Measurements from ENCODE around the gene PRLR.

The PRLR gene

DNA sequence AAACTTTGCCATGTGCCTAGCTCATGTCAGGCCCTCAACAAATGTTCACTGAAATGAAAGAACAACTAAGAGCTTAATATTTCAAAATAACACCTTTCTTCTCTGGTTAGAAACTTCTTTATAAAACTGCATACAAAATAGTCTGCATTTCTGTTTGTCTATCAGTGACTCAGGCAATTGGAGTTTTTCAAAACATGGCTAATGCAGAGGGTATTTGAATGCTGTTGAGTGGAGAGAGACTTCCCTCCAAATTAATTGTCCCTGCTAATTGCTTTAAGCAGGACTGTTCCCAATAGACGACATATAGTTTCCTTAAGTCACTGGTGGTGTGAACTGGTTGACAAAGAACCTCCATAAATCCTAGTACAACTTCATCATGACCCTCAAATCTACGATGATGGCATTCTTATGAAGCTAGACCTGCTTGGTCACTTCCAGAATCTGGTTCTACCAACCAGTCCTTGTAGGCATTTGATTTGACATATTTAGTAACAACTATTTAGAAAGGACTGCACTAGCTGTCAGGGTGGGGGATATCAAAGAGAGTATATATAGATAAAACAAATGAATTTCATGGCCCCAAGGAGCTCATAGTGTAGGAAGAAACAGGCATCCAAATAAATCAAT is 84.5 kb downstream of the PRLR start:
- no peak overlapping the region for H3K27ac ChIP-seq (ENCODE audit: low read depth, low read length)
- H3K4me1 ChIP-seq (ENCODE audit: control insufficient read depth, insufficient read depth, low read length), result no peaks in the 10 kb centered on the region
- H3K4me3 ChIP-seq (ENCODE audit: low read length), result no peak overlapping the region
- H3K9ac ChIP-seq (ENCODE audit: low read length), result no peak overlapping the region
- H3K36me3 ChIP-seq (ENCODE audit: control insufficient read depth, insufficient read depth, low read length), result no peaks in the 10 kb centered on the region
- H3K27me3 ChIP-seq (ENCODE audit: control insufficient read depth, insufficient read depth, low read length), result no peaks in the 10 kb centered on the region

DNA sequence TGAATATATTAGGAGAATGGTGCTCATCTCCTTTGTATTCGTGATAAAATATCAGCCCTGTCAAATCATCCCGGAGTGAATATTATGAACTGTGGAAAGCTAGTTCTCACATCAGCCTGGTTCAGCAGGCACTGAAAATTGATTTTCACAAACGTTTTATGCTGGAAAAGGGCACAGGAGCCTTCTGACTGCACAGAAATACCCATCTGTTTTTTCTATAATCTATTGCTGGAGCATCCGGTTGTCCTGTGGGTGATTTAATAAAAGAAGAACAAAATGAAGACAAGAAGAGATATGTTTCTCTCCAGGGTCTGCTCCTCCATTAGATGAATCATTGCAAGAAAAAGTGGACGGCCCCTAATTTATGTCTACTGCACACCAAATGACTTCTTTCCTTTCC is 85.3 kb downstream of the PRLR start:
- Histone ChIP-seq H3K36me3 (ENCODE audit: control insufficient read depth, insufficient read depth, low read length) (no peaks in the 10 kb centered on the region), H3K4me1 (ENCODE audit: control insufficient read depth, insufficient read depth, low read length) (no peaks in the 10 kb centered on the region), H3K27me3 (ENCODE audit: control insufficient read depth, insufficient read depth, low read length) (no peaks in the 10 kb centered on the region), H3K4me3 (ENCODE audit: low read length) (no peak overlapping the region), H3K27ac (ENCODE audit: low read depth, low read length) (no peak overlapping the region), H3K9ac (ENCODE audit: low read length) (no peak overlapping the region)

DNA sequence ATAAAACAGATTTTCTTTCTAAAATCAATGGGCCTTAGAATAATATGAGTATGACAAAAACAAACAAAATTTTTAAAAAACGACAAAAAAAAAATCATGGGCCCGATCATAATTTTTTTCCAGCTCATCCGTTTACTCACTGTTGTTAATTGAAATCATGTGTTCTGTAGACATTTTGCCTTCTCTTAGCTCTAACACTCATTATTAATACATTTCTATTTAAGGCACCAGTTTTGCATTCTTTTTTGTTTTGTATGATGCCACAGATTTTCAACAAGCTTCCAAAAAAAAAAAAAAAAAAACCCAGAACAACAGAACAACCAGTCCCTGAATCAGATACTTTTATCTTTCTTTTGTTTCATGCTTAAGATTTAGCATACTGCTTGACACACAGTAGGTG is 86.4 kb downstream of the PRLR start:
- H3K4me3 ChIP-seq (ENCODE audit: low read length), result no peak overlapping the region
- no peak overlapping the region for H3K9ac ChIP-seq (ENCODE audit: low read length)
- no peak overlapping the region for H3K27ac ChIP-seq (ENCODE audit: low read depth, low read length)
- no peaks in the 10 kb centered on the region for H3K27me3 ChIP-seq (ENCODE audit: control insufficient read depth, insufficient read depth, low read length)
- H3K36me3 ChIP-seq (ENCODE audit: control insufficient read depth, insufficient read depth, low read length), result no peaks in the 10 kb centered on the region
- no peaks in the 10 kb centered on the region for H3K4me1 ChIP-seq (ENCODE audit: control insufficient read depth, insufficient read depth, low read length)

DNA sequence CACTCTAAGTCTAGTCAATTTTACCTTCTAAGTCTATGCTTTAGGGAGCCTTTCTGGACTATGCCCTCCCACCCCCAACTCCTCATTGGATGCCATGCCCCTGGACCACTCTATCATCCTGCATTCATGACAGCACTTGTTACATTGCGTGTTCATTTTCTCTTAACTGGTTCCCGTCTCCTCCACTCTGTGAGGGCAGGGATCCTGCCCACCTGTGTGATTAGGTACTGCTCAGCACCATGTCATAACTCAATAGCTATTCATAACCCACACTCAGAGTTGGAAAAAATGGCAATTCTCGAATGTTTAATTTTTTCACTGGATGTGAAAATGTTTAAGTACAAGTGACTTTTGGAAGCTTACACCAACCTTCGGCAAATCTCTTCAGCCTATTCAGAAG is 88.5 kb downstream of the PRLR start:
- Histone ChIP-seq H3K36me3 (ENCODE audit: control insufficient read depth, insufficient read depth, low read length) (no peaks in the 10 kb centered on the region), H3K4me3 (ENCODE audit: low read length) (no peak overlapping the region), H3K4me1 (ENCODE audit: control insufficient read depth, insufficient read depth, low read length) (no peaks in the 10 kb centered on the region), H3K27ac (ENCODE audit: low read depth, low read length) (no peak overlapping the region), H3K9ac (ENCODE audit: low read length) (no peak overlapping the region), H3K27me3 (ENCODE audit: control insufficient read depth, insufficient read depth, low read length) (no peaks in the 10 kb centered on the region)

DNA sequence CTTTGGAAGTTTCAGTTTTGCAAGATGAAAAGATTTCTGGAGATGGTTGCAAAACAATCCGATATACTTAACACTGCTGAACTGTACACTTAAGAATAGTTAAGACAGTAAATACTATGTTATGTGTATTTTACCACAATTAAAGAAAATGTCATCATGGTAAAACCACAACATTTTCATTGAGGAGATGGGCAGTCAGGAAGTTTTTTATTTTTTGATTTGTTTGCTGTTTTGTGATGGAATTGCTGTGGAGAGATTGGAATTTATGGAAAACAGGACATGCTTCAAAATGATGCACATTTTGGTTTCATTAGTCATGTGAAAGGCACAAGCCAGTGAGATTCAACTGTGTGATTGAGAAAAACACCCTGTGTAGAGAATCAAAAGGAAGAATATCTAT is 92.1 kb downstream of the PRLR start:
- H3K9ac ChIP-seq (ENCODE audit: low read length), result no peak overlapping the region
- no peak overlapping the region for H3K4me3 ChIP-seq (ENCODE audit: low read length)
- no peaks in the 10 kb centered on the region for H3K36me3 ChIP-seq (ENCODE audit: control insufficient read depth, insufficient read depth, low read length)
- no peak overlapping the region for H3K27ac ChIP-seq (ENCODE audit: low read depth, low read length)
- H3K27me3 ChIP-seq (ENCODE audit: control insufficient read depth, insufficient read depth, low read length), result no peaks in the 10 kb centered on the region
- H3K4me1 ChIP-seq (ENCODE audit: control insufficient read depth, insufficient read depth, low read length), result no peaks in the 10 kb centered on the region

DNA sequence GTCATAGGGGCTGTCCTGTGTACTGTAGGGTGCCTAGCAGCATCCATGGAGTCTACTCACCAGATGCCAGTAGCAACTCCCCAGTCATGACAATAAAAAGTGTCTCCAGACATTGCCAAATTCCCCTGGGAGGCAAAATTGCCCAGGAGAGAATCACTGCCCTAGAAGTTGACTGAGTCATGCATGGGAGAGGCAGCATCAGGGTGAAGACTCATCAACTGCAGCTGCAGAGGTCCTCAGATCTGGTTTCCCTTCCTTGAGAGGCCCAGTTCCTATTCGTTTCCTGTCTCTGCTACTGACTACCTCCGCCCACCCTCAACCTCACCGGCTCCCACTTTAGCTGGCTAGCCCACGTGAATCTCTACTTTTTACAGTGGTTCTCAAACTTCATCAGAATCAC is 93.9 kb downstream of the PRLR start:
- Histone ChIP-seq H3K36me3 (ENCODE audit: control insufficient read depth, insufficient read depth, low read length) (no peaks in the 10 kb centered on the region), H3K4me1 (ENCODE audit: control insufficient read depth, insufficient read depth, low read length) (no peaks in the 10 kb centered on the region), H3K27me3 (ENCODE audit: control insufficient read depth, insufficient read depth, low read length) (no peaks in the 10 kb centered on the region), H3K27ac (ENCODE audit: low read depth, low read length) (no peak overlapping the region), H3K9ac (ENCODE audit: low read length) (no peak overlapping the region), H3K4me3 (ENCODE audit: low read length) (no peak overlapping the region)

DNA sequence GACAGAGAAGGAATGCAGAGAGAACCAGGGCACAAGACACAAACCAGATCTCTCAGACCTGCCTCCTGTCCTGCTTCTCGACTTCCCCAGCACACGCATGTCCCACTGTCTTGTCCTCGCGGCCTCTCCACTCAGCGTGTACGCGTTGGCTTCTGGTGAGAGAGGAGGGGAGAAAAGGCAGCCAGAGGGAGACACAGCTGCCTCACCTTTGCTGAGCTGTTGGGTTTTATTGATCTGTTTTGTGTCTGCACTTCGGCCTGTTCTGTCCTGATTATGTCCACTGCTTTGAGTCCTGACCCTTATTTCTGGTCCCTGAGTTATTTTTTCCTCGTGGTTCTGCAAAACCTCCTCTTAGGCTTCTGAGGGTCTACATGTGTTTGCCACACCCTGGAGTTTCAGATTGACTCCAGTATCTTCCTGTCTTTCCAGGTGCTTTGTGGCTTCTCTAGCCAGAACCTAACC is 95.0 kb downstream of the PRLR start:
- H3K9ac ChIP-seq (ENCODE audit: low read length), result no peak overlapping the region
- no peaks in the 10 kb centered on the region for H3K4me1 ChIP-seq (ENCODE audit: control insufficient read depth, insufficient read depth, low read length)
- no peak overlapping the region for H3K27ac ChIP-seq (ENCODE audit: low read depth, low read length)
- H3K36me3 ChIP-seq (ENCODE audit: control insufficient read depth, insufficient read depth, low read length), result no peaks in the 10 kb centered on the region
- H3K4me3 ChIP-seq (ENCODE audit: low read length), result no peak overlapping the region
- H3K27me3 ChIP-seq (ENCODE audit: control insufficient read depth, insufficient read depth, low read length), result no peaks in the 10 kb centered on the region

DNA sequence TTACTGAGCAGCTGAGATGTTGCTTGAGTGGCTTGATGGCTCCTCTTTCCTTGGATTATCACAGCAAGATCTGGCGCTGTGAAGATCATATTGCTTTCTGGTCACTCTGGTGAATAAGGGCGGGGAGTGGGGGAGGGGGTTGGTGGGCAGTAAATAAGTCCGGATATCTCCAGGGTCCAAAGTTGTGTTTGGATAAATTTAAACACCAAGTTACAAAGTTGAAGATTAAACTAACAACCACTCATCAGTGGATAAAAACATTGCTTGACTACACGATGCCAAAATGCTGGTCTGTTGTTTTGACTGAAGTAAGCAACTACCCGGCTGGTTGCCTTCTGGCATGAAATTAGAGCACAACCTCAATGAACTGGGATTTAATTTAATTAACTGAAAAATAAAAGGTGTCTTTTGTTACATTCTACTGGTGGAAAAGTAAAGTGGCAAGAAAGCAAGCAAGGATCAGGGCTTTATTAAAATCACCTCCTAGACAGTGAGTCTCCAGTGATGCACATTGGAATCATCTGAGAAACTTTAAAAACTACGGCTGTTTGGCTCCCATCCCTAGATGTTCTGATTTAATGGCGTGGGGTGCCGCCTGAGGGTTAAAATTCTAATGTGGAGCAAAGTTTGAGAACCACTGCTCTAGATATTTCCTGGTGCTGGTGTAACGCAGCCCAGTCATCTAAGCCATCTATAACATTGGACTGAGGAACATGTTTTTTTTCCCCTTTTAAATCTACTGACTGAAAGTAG is 95.8 kb downstream of the PRLR start:
- Histone ChIP-seq H3K9ac (ENCODE audit: low read length) (no peak overlapping the region), H3K36me3 (ENCODE audit: control insufficient read depth, insufficient read depth, low read length) (no peaks in the 10 kb centered on the region), H3K4me1 (ENCODE audit: control insufficient read depth, insufficient read depth, low read length) (no peaks in the 10 kb centered on the region), H3K4me3 (ENCODE audit: low read length) (no peak overlapping the region), H3K27ac (ENCODE audit: low read depth, low read length) (no peak overlapping the region), H3K27me3 (ENCODE audit: control insufficient read depth, insufficient read depth, low read length) (no peaks in the 10 kb centered on the region)

DNA sequence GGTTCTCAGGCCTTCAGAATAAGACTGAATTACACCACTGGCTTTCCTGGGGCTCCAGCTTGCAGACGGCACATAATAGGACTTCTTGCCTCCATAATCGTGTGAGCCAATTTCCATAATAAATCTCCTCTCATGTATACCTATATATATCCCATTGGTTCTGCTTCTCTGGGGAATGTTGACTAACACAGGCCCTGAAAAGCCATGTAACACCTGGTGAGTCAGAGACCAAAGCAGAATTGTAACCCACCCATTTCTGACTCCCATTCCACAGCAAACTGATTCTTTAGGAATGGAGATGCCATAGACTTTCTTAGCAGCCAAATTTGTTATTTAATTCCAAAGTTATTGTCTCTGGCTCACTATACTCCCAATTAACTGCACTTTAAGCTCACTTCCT is 97.1 kb downstream of the PRLR start:
- Histone ChIP-seq H3K9ac (ENCODE audit: low read length) (no peak overlapping the region), H3K36me3 (ENCODE audit: control insufficient read depth, insufficient read depth, low read length) (no peaks in the 10 kb centered on the region), H3K4me3 (ENCODE audit: low read length) (no peak overlapping the region), H3K4me1 (ENCODE audit: control insufficient read depth, insufficient read depth, low read length) (no peaks in the 10 kb centered on the region), H3K27me3 (ENCODE audit: control insufficient read depth, insufficient read depth, low read length) (no peaks in the 10 kb centered on the region), H3K27ac (ENCODE audit: low read depth, low read length) (no peak overlapping the region)

DNA sequence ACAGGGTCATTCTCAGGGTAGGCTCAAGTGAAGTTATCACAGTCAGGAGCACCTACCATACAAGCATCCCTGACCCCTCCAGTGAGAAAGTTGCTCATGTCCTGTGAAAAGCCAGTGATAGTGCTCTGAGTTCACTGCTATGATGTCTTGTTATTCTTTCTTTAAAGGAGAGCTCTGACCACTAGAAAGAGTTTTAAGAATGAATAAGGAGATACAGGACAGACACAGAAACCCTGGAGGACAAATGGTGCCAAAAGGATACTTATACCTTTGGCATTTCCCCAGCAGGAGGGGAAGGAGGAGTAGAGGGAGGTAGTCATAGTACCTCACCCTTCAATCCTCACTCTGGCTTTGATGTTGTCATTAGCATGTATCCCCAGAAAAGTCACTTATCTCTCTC is 98.6 kb downstream of the PRLR start:
- no peak overlapping the region for H3K4me3 ChIP-seq (ENCODE audit: low read length)
- no peaks in the 10 kb centered on the region for H3K4me1 ChIP-seq (ENCODE audit: control insufficient read depth, insufficient read depth, low read length)
- H3K36me3 ChIP-seq (ENCODE audit: control insufficient read depth, insufficient read depth, low read length), result no peaks in the 10 kb centered on the region
- no peak overlapping the region for H3K9ac ChIP-seq (ENCODE audit: low read length)
- no peaks in the 10 kb centered on the region for H3K27me3 ChIP-seq (ENCODE audit: control insufficient read depth, insufficient read depth, low read length)
- no peak overlapping the region for H3K27ac ChIP-seq (ENCODE audit: low read depth, low read length)

DNA sequence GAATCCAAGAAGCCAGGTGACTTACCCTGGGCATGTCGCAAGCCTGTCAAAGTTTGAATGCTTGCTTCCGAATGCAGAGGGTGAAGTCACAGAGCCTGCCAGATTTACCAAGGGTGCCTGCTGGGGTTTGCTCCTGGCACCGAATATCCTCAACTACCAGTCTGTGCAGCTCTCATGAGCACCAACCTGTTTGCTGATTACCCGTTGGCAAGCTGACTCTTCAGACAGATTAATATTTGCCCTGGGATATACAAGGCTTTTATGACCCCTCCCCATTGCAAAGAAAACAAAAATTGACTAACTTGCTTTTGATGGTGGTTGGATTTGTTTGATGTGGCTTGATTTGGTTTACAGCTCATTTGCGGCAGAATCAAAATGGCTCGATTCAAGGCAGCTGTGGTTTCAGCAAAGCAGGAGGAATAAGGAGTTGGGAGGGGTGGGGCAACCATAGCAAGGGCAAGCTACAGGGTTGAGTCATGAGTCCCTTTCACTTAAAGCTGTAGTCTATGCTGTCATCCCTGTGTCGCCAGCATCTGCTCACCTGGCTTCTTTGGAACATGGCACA is 100.3 kb downstream of the PRLR start:
- H3K9ac ChIP-seq (ENCODE audit: low read length), result no peak overlapping the region

DNA sequence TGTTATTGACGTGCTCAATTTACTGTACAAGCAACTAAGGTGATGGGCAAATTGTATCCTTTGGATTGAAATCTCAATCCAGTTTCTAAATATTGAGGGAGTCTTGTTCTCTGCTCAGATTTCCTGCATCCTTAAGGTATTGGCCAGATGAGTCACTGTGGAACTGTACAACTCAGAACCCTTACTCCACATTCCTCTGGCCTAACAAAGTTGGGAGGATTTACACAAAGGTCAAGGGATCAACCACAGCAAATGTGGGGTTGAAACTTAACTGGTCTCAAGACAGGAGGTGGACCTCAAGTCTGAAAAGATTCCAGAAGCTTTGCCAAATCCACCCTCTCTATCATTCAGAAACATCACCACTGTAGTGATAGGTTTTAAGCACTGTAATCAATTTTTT is 101.0 kb downstream of the PRLR start:
- Histone ChIP-seq H3K27me3 (ENCODE audit: control insufficient read depth, insufficient read depth, low read length) (no peaks in the 10 kb centered on the region), H3K4me1 (ENCODE audit: control insufficient read depth, insufficient read depth, low read length) (no peaks in the 10 kb centered on the region), H3K27ac (ENCODE audit: low read depth, low read length) (no peak overlapping the region), H3K9ac (ENCODE audit: low read length) (no peak overlapping the region), H3K36me3 (ENCODE audit: control insufficient read depth, insufficient read depth, low read length) (no peaks in the 10 kb centered on the region), H3K4me3 (ENCODE audit: low read length) (no peak overlapping the region)

More for the DNA sequence above, 100.3 kb downstream of the PRLR start:
- Histone ChIP-seq H3K27ac (ENCODE audit: low read depth, low read length) (no peak overlapping the region), H3K4me3 (ENCODE audit: low read length) (no peak overlapping the region), H3K36me3 (ENCODE audit: control insufficient read depth, insufficient read depth, low read length) (no peaks in the 10 kb centered on the region), H3K27me3 (ENCODE audit: control insufficient read depth, insufficient read depth, low read length) (no peaks in the 10 kb centered on the region), H3K4me1 (ENCODE audit: control insufficient read depth, insufficient read depth, low read length) (no peaks in the 10 kb centered on the region)

DNA sequence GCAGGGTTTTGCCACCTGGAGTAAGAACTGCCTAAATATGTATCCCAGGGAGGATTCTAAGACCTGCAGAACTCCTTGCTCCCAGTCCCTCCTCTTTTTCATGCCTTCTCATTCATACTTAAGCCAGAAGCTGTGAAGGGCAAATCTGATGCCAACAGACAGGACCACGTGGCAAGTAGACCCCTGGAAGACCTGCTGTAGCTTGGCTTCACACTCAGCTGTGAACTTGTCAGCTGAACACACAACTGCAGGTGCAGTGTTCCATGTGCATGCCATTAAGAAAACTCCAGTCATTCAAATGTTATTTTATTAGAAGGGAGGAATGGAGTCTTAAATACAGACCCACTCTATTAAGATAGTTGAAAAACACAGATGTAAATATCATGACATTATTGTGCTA is 103.3 kb downstream of the PRLR start:
- no peak overlapping the region for H3K4me3 ChIP-seq (ENCODE audit: low read length)
- H3K27ac ChIP-seq (ENCODE audit: low read depth, low read length), result no peak overlapping the region
- H3K9ac ChIP-seq (ENCODE audit: low read length), result no peak overlapping the region
- no peaks in the 10 kb centered on the region for H3K4me1 ChIP-seq (ENCODE audit: control insufficient read depth, insufficient read depth, low read length)
- no peaks in the 10 kb centered on the region for H3K27me3 ChIP-seq (ENCODE audit: control insufficient read depth, insufficient read depth, low read length)
- H3K36me3 ChIP-seq (ENCODE audit: control insufficient read depth, insufficient read depth, low read length), result no peaks in the 10 kb centered on the region

Data from rectal smooth muscle tissue (tissue), 1 donor.